ENCODE measurements around the gene DDIT3.

DNA sequence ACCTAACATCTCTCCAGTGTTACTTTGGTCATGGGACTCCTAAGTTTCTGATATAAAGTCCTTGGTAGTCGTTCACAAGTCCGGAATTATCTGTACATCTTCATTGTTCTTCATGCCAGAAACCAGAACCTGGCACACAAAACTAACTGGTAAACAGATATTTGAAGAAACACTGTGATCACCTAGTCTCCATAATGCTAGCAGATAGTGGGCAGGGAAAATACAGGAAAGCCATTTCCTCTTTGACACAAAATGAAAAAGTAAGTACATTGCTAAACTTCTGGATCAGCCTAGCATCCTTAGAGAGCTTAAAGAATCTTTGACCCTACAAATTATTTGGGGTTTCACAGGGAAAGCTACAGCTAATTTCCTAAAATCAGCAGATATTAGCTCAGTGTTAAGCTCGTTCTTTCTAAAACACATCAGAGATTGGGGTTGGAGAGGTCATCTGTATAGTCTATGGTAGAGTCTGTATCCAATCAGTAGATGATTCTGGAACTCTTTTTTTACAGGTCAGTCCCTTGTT is 4.8 kb downstream of the DDIT3 start:
- TF ChIP-seq, protein P1, sequence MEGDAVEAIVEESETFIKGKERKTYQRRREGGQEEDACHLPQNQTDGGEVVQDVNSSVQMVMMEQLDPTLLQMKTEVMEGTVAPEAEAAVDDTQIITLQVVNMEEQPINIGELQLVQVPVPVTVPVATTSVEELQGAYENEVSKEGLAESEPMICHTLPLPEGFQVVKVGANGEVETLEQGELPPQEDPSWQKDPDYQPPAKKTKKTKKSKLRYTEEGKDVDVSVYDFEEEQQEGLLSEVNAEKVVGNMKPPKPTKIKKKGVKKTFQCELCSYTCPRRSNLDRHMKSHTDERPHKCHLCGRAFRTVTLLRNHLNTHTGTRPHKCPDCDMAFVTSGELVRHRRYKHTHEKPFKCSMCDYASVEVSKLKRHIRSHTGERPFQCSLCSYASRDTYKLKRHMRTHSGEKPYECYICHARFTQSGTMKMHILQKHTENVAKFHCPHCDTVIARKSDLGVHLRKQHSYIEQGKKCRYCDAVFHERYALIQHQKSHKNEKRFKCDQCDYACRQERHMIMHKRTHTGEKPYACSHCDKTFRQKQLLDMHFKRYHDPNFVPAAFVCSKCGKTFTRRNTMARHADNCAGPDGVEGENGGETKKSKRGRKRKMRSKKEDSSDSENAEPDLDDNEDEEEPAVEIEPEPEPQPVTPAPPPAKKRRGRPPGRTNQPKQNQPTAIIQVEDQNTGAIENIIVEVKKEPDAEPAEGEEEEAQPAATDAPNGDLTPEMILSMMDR (conservative IDR thresholded peaks at IDR 0.05), result no peak
- TF ChIP-seq EZH2 (IDR thresholded peaks at IDR 0.05; ENCODE audit: low read depth), result no peak
